MM.1S (cell line): ENCODE data around the gene SDHAF1.

Experiments
- CTCF ChIP-seq: fragments of 300-600 bp; sonication (generic); IDR thresholded peaks from 2 replicates; pipeline ENCODE4 v1.5.1; 2016; ENCODE audit warnings: antibody characterized with exemption, low read length, mixed read lengths
- EZH2 ChIP-seq: fragments of 300-600 bp; sonication (generic); optimal IDR thresholded peaks from 2 replicates; pipeline ENCODE3; 2017; ENCODE audit warnings: low read depth, mild to moderate bottlenecking, antibody characterized with exemption, low read length, mixed read lengths
- EZH2phosphoT487 ChIP-seq: fragments of 300-600 bp; sonication (generic); IDR thresholded peaks from 2 replicates; pipeline ENCODE4 v1.6.1; 2018; ENCODE audit warnings: antibody characterized with exemption, low read length

GRCh38 chr19:35973487-35973886 lies 21.5 kb upstream of the SDHAF1 start:
- TF ChIP-seq CTCF (no peak), EZH2 (no peak), EZH2phosphoT487 (no peak)
